Esophagus mucosa (tissue), 1 donor: ENCODE measurements around the gene PITPNM1. TPM values are rescaled to one million over a fixed set of nuclear protein-coding genes. Genes with fewer than 3 reads are reported as not detected.
"Not testable (repeated sequence)": the region's sequence is repeated elsewhere in the genome, so short reads cannot be mapped to it uniquely, and the experiment has no call there.

Experiments used
- ATAC-seq: fragments of 200-7000 bp; cut with Tn5 transposase; one replicate; pipeline ENCODE4 v1.9.1; 2020
- total RNA-seq: library from RNA; stranded (reverse); gene quantifications from one replicate; pipeline ENCODE4 v1.2.4, GENCODE V29; 2023
- donor health status: DM: yes; HTN: yes; CAD: no.

PITPNM1 gene
- total RNA-seq, 1 donor from 2014 or later, result 36.5 TPM

GRCh38 chr11:67522844-67523555 is 17.8 kb upstream of the PITPNM1 start, which contains the start of gene CABP2:
Gene CABP2 (minus strand): TSS chr11:67523446. CDS start chr11:67523326, 120 bp downstream.
- ATAC-seq, result no peak

DNA sequence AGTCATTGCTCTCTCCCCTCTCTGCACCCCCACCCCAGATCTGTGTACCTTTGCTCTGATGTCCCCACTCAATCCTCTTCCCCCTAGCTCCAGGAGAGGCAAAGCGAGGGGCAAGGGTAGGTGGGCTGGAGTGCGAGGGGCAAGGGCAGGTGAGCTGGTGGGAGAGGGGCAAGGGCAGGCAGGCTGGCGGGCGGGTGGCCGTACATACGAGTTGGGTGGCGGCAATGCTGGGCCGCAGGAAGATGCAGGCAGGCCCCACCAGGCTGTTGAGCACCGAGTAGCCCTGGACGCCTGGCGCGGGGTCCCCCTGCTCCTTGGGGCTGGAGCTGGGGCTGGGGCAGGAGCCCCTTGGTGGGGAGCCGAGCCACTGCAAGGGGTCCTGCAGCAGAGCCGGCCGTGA is 17.2 kb upstream of the PITPNM1 start:
- ATAC-seq, result no peak

GRCh38 chr11:67521924-67522323 is 16.8 kb upstream of the PITPNM1 start:
- ATAC-seq, result no peak

- no peak for ATAC-seq
These were observed 16.0 kb upstream of the PITPNM1 start for GRCh38 chr11:67520856-67521824.

GRCh38 chr11:67519726-67520125 is 14.6 kb upstream of the PITPNM1 start:
- ATAC-seq, result no peak

DNA sequence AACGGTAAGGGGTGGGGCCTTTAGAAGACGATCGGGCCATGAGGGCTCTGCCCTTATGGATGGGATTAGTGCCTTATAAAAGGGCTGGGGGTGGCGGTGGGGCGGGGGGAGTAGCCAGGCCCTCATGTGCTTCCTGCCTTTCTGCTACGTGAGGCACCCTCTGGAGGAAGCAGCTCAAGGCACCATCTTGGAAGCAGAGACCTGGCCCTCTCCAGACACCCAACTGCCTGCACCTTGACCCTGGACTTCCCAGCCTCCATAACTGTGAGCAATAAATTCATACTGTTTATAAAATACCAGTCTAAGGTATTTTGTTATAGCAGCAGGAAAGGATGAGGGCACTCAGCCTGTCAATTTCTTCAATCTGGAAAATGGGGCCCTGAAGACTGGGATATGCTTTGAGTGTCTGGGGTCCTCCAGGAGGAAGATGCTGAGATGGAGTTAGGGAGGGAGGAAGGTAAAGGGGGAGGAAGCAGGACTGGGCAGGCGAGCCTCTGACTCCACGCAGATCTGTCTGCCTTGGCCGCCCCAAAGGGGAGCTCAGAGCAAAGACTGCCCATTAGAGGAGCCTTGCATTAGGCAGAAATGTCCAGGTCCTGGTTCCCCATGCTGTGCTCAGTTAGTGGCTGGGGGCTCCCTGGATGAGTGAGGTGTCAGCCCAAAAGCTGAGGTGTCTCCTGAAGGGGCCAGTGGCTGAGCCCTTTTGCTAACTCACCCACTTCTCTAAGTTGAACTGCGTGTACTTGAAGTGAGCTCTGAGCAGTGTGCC is 12.8 kb upstream of the PITPNM1 start:
- ATAC-seq, result no peak

- ATAC-seq, result no peak
These were observed 11.6 kb upstream of the PITPNM1 start for GRCh38 chr11:67516806-67517205.

GRCh38 chr11:67514116-67514515 is 9.0 kb upstream of the PITPNM1 start:
- no peak for ATAC-seq

- ATAC-seq, result not testable (repeated sequence)
These were observed 6.4 kb upstream of the PITPNM1 start for GRCh38 chr11:67511558-67511957.

DNA sequence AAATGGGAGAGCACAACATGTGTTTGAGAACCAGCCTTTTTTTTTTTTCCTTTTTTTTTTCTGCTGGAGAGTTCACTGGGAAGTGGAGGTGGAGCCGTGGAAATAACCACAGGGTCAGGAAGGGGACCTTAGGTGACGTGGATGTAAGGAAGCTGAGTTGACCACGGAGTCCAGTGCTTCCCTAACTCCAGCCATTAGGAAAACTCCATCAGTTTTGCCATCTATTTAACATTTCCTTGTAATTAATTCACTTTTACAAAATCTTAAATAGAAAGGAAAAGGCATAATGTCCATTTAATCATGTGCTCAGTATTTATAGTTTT is 4.8 kb upstream of the PITPNM1 start:
- no peak for ATAC-seq

DNA sequence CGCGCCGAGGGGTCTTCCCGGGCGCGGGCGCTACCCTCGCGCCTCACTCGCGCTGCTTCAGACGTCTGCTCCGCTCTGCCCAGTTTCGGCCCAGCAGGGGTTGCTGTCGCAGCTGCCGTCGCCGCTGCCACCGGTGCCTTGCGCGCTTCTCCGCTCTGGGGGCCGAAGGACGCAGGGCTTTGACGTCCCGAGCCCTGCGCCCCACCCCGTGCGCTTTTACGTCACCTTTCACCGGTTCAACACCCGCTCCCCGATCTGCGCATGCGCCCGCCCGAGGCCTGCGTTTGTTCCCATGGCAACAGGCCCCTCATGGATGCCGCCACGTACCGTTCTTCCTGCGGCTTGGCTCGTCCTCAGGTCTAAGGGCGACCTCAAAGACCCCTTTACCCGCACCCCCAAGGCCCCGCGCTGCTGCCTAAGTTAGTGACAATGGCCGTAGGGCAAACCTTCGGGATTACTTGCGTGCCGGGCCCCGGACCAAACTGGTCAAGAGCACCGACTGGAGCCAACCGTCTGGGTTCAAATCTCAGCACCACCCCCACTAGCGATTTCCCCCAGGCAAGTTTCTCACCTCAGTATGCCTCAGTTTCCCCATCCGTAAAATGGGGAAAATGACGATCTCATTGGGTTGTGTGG is 3.4 kb upstream of the PITPNM1 start:
- peak; percentile 44 for ATAC-seq

- ATAC-seq, result peak; percentile 77
These were observed 2.8 kb upstream of the PITPNM1 start, which contains the start of gene CDK2AP2 for GRCh38 chr11:67507864-67508485. Gene CDK2AP2 (minus strand): TSS chr11:67508162. CDS start chr11:67508082, 80 bp downstream.

DNA sequence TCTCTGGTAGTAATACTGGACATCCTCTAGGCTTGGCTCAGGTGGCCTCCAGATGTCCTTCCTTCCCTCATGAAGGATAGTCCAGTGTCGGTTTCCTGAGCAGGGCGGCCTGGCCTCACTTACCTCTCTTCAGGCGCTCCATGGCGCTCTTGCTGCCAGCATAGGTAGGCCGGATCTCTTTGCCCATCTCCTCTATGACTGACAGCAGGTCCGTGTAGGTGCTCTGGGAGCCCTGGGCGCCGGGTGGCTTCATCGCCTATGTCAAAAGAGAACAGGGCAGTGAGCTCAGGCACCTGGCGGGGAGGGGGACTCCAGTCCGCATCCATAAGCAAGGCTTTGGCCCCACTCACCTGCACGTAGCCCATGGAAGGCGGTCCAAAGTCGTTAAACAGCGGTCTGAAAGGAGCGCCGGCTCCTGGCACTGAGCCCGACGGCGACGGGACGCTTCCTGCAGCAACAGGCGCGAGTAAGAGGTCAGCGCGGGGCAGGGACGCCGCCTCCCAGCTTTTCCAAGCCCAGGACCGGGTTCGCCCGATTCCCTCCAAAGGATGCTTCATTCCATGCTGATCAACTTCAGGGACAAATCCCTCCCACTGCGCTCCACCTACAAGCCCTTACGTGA is 2.2 kb upstream of the PITPNM1 start:
- ATAC-seq, result no peak

DNA sequence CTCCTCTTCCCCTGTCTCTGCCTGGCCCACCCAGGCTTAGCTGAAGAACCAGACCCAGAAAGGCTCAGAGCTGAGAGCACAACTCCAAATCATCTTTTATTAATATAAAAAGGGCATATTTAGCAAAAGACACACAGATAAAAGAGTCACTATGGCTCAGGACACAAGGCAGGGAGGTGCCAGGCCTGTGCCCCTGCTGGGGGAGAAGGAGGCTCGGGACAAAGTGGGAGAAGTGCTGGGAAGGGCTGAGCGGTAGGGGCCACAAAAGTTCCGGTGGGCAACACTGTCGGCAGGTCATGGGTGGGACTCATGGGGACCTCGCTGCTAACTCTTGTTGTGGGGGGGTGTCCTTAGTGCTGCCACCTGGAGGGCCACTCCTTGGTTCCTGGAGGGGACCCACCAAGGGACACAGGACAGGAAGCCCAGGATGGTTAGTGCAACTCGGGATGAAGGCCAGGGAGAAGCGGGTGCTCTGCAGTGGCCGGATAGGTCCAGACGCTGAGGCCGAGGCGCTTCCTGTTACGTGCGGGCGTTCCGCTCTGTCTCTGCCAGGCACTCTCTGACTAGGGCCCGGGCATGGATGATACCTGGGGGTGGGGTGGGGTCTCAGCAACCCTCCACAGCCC is 1.4 kb upstream of the PITPNM1 start:
- ATAC-seq, result no peak

DNA sequence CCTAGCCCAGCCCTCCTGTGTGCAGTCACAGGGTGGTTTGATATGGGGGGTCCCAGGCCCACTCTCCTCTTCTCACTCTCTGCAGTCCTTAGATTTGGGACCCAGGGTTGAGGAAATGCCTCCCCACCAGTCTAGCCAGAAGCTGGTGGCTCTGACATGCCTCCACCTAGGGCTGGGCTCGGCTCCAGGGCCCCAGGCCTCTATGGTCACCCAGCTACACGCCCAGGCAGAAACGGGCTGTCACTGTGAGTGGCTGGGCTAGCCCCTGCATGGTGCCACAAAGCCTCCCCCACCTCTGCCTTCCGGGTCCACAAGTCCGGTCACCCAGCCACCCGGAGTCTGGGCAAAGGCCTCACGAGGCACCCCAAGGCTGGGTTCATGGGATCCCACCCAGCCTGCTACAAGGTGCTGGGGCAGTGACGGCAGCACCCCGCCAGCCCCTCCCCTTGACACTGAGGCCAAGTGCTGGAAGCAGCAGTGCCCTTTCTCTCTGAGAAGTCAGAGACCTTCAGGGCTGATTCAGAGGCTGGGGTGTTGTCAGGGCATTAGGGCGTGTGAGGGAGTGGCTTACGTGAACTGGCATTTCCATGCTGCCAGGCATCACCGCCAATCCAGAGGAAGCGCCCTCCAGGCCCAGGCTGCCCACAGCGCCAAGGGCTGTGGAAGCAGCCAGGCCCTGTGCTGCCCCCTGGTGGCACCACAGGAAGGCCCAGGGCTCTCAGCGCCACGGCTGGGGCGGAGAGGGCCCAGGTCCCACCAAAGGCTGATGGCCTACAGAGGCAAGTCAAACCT is 638 bp upstream of the PITPNM1 start:
- peak; percentile 73 for ATAC-seq

GRCh38 chr11:67504005-67504949 is 886 bp downstream of the PITPNM1 start:
- ATAC-seq, result no peak

- no peak for ATAC-seq
These were observed 1.8 kb downstream of the PITPNM1 start for GRCh38 chr11:67503119-67504004.
